A673 (cell line): ENCODE measurements around the gene TNS3. TPM values are rescaled to one million over a fixed set of nuclear protein-coding genes. Genes with fewer than 3 reads are reported as not detected.
"Not testable (repeated sequence)": the region's sequence is repeated elsewhere in the genome, so short reads cannot be mapped to it uniquely, and the experiment has no call there.

Experiments used
- BruUV-seq: library from RNA; stranded (reverse); fragments of 400-500 nt; replicated peaks from 2 replicates; lab custom pipeline; 2021; lab: Mats Ljungman, UMichigan
- CTCF ChIA-PET: fragments of 300-600 bp; sonication (Branson Sonifier 250); formaldehyde crosslinking; loops from one replicate; lab custom pipeline; 2022; ENCODE audit warnings: antibody characterized with exemption; lab: Charles Lee
- POLR2A ChIA-PET: fragments of 300-600 bp; sonication (Branson Sonifier 250); formaldehyde crosslinking; loops from one replicate; lab custom pipeline; 2022; ENCODE audit warnings: antibody characterized with exemption; ENCODE audit not compliant: low non-redundant PET; lab: Charles Lee
- DNase-seq: peaks from one replicate; pipeline ENCODE4 v3.0.0-alpha.2; 2015; ENCODE audit warnings: low spot score
- H3K27ac ChIP-seq: fragments of 200-600 bp; sonication (generic); 2 replicates; pipeline ENCODE4 v1.5.1; 2016; ENCODE audit warnings: mixed run types, low read depth, mild to moderate bottlenecking, mixed read lengths, antibody characterized with exemption, low read length; ENCODE audit not compliant: poor library complexity, severe bottlenecking
- H3K27me3 ChIP-seq: fragments of 200-600 bp; sonication (generic); replicated peaks from 2 replicates; pipeline ENCODE4 v1.6.1; 2017; ENCODE audit warnings: mixed run types, low read depth, mild to moderate bottlenecking, mixed read lengths, antibody characterized with exemption, low read length; ENCODE audit not compliant: insufficient read depth, poor library complexity
- H3K36me3 ChIP-seq: fragments of 200-600 bp; sonication (generic); 2 replicates; pipeline ENCODE4 v1.6.1; 2016; ENCODE audit warnings: mixed run types, mild to moderate bottlenecking, mixed read lengths, antibody characterized with exemption, low read length; ENCODE audit not compliant: insufficient read depth, poor library complexity, severe bottlenecking
- H3K4me1 ChIP-seq: fragments of 200-600 bp; sonication (generic); 2 replicates; pipeline ENCODE4 v1.6.1; 2017; ENCODE audit warnings: mixed run types, mild to moderate bottlenecking, mixed read lengths, antibody characterized with exemption, low read length; ENCODE audit not compliant: insufficient read depth, poor library complexity, severe bottlenecking
- H3K4me3 ChIP-seq: fragments of 200-600 bp; sonication (generic); 2 replicates; pipeline ENCODE4 v1.5.1; 2016; ENCODE audit warnings: low read depth, mixed run types, mild to moderate bottlenecking, mixed read lengths, low read length; ENCODE audit not compliant: poor library complexity, severe bottlenecking
- H3K9me3 ChIP-seq: fragments of 200-600 bp; sonication (generic); 2 replicates; pipeline ENCODE4 v1.6.1; 2016; ENCODE audit warnings: mixed run types, low read depth, mild to moderate bottlenecking, mixed read lengths, antibody characterized with exemption, low read length; ENCODE audit not compliant: poor library complexity, severe bottlenecking
- CTCF ChIP-seq: fragments of 300-800, 200-600 bp; sonication (generic); conservative IDR thresholded peaks from 2 replicates; pipeline ENCODE4 v1.5.1; 2017; ENCODE audit warnings: low read depth, mild to moderate bottlenecking, antibody characterized with exemption, low read length, moderate library complexity, mixed read lengths
- EZH2 ChIP-seq: fragments of 200-600 bp; sonication (generic); IDR thresholded peaks from 2 replicates; pipeline ENCODE4 v1.6.1; 2017; ENCODE audit warnings: borderline replicate concordance, low read depth, mild to moderate bottlenecking, mixed read lengths, antibody characterized with exemption, low read length; ENCODE audit not compliant: poor library complexity, severe bottlenecking
- intact Hi-C: fragments of 100-400 bp; cut with micrococcal nuclease; formaldehyde crosslinking; loops from one replicate; pipeline ENCODE4 v1.10.0; 2022; ENCODE audit not compliant: unreplicated experiment
- total RNA-seq: library from RNA; stranded (reverse); gene quantifications from 2 replicates; pipeline ENCODE4 v1.2.3, GENCODE V29; 2021

TNS3 gene
- total RNA-seq, 1 experiment from 2014 or later = not detected

- POLR2A ChIA-PET = no interaction called here
- Histone ChIP-seq H3K9me3 (no peaks in the 10 kb centered on the region), H3K36me3 (no peaks in the 10 kb centered on the region), H3K4me1 (no peaks in the 10 kb centered on the region), H3K27ac (no peak overlapping the region), H3K4me3 (no peak overlapping the region), H3K27me3 (no peaks in the 10 kb centered on the region)
- no peak for DNase-seq
- BruUV-seq = no TSS peak
- CTCF ChIA-PET = no interaction called here
- intact Hi-C loops = no loop called here
- no peak for TF ChIP-seq EZH2
- TF ChIP-seq CTCF = no peak
Measured at GRCh38 chr7:47605816-47606575, 24.1 kb upstream of the TNS3 start.

GRCh38 chr7:47604496-47604890 lies 22.6 kb upstream of the TNS3 start:
- Histone ChIP-seq H3K9me3 (no peaks in the 10 kb centered on the region), H3K27ac (no peak overlapping the region), H3K4me1 (no peaks in the 10 kb centered on the region), H3K27me3 (no peaks in the 10 kb centered on the region), H3K36me3 (no peaks in the 10 kb centered on the region), H3K4me3 (no peak overlapping the region)
- BruUV-seq = no TSS peak
- POLR2A ChIA-PET = no interaction called here
- CTCF ChIA-PET = no interaction called here
- no peak for DNase-seq
- TF ChIP-seq EZH2 = no peak
- TF ChIP-seq CTCF = no peak
- intact Hi-C loops = no loop called here

GRCh38 chr7:47603514-47604255 lies 21.8 kb upstream of the TNS3 start:
- intact Hi-C loops, H3K36me3 ChIP-seq, POLR2A ChIA-PET, H3K27me3 ChIP-seq, DNase-seq, BruUV-seq, CTCF ChIA-PET, H3K27ac ChIP-seq, H3K9me3 ChIP-seq, H3K4me1 ChIP-seq, H3K4me3 ChIP-seq: not testable (repeated sequence)
